ENCODE results near the gene PTPRQ. TPM values are rescaled to one million over a fixed set of nuclear protein-coding genes. Genes with fewer than 3 reads are reported as not detected.

PTPRQ gene
- total RNA-seq, 1 donor from 2014 or later: not detected

DNA sequence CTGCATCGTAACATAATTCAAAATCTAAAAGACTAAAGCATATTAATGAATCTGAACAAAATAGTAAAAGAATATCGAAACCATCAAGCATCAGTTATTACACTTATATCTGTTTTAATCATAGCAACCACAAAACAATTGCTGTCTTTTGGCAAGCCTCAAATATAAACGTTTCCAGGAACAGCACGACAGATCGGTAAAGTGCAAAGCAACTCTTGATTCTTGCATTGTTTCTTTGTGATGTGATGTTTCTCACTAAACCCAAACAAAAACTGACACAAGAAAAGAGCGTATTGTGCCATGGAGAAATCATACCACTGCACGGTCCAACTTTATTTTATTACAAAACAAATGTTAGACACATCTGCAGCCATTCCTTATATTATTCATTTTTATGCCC is 254.2 kb downstream of the PTPRQ start:
- intact Hi-C loops (cut with micrococcal nuclease): loop anchor here (10.0 kb wide), 1 partner anchor 247 kb away; no protein-coding TSS in a partner anchor

DNA sequence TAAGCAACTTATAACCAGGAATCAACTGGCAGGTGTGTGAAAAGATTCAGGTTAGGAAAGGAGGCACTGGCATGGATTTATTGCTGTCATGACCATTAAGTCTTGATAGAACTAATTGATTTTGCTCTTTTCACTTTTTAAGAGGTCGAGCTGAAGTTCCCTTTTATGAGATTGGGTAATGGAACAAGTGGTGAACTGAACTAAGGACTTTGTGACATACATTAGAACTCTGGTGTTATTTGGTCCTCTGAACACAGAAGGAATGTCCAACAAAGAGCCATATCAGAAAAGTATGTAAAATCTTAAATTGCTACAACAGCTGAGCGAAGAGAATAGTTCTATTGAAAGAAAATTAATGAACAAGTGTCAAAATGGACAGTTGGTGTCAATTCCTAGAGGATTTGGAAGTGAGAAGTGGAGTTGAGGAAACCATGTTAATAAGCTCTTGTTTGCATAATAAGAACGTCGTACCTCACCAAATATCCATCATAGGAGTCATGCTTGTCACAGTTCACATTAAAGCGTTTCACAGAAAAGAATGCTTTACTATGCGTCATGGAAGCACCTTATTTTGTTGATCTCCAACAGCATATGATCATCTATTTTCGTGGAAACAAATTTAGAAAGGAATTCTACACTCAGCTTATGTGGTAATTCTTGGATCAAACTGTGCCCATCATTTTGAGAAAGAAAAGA is 255.0 kb downstream of the PTPRQ start:
- intact Hi-C loops (cut with micrococcal nuclease): loop anchor here (10.0 kb wide), 1 partner anchor 246 kb away; no protein-coding TSS in a partner anchor

DNA sequence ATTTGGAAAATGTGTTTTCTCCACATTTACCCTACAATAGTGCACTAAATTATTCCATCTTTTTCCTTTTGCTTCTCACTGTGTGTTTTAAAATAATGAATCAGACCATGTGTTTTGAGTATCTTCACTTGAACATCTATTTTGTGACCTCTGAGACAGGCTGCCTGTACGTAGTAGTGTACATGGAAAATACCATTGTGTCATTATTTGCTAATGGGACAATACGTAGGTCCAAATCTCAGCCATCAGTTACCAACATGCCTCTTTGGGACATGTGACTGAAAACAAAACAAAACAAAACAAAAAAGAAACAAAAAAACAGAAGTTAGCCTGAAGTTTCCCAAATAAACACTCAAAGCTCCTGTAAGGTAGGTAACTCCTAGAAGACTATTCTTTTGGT is 256.3 kb downstream of the PTPRQ start:
- intact Hi-C loops (cut with micrococcal nuclease): no loop called here

DNA sequence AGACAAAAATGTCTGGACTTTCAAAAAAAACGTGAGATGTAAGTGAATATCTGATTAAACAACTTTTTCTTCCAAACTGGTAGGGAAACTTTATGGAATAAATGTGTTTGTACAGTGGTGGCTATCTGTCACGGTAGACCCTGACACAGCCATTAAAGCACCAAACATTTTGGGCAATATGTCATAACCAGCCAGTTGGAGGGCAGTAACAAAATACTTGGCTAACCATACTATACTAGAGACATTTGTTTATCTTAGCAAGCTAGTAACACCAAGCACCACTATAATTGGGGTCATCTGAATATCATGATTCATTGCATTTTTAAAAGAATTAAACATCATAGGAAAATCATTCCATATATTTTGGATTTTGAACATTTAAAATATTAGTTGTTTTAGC is 257.4 kb downstream of the PTPRQ start:
- intact Hi-C loops (cut with micrococcal nuclease): no loop called here

DNA sequence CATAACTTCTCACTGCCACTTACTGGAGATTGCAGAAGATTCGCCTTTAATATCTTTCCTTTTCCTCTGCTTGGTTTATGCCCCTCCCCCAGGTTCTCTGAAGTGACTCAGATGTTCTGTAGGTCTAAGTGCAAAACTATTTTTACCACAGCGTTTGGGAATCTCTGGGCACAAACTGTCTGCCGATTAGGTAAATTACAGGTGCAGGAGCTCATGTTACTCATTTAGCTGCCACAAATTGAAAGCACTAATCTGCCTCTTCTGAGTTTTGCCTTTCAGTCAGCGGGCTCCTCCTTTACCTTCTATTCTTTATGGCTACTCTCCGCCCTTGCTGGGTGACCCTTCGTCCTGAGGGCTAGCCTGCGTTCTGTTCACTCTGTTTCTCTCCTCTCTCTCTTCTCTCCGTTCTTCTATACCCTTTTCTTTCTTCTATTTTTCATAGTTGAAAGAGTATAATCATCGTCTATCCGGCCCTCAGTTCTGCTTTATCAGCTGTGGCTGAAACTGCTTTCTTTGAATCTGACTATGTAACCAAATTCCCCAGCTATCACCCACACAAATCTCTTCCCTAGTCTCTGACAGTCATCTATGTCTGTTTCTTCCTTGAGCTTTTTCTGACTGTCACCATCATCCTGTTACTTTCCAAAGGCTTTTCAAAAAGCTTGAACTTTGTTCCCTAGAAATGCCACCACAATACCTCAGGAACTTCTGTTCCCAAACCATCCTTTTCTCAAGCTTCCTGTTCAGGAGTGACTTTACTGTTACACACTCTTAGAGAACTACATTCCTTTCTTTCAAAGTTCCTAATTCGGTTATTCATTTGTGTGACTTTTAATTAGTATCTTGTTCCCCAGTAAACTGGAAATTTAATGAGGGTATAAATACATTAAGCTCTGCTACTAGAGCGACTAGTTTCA is 259.1 kb downstream of the PTPRQ start:
- intact Hi-C loops (cut with micrococcal nuclease): no loop called here

DNA sequence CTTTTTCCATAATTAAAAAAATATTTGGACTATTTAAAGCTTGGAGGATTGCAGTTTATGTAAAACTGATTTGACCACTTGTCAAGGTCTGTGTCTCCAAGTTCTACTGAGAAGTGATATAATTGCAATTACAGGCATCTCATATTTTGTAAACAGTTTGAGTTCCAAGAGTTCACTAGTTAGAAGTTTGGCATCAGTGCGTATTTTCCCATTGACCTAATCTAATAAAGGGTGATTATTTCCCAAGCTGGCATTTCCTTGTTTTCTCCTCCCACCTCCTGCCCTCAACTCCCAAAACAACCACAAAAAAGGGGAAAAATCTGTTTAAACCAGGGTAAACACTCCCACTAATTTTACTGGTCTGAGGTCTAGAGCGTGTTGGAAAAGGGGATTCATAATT is 260.4 kb downstream of the PTPRQ start:
- intact Hi-C loops (cut with micrococcal nuclease): no loop called here

DNA sequence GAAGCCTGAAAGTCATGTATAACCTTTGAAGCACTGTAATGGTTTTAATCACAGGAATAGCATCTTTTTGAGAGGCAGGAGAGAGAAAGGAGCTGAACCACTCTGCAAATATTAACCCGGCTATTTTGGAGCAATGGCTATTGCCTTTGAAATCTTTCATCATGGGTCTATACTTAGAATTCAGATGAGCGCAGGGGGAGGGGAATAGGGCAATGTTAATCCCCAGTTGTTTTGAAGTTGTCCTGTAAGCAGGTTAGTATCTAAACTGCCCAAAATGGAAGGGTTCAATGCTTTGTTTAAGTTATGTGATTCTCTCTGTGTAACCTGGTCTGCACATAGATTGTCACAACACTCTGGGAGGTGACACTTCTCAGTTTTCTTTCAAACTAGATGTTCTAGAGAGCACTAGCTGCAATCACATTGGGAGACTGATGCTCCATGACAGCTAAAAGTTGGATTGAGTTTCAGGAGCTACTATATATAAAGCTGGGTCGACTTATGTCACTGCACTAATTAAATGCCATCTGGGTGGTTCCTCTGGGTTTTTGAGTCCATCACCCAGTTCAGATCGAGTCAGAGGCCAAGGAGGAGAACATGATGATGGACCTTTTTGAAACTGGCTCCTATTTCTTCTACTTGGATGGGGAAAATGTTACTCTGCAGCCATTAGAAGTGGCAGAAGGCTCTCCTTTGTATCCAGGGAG is 263.2 kb downstream of the PTPRQ start, which contains the start of gene MYF6:
TSS of gene MYF6 (plus strand) at position 509 of the 704 bp plus-strand sequence. CDS start at position 595, 86 bp downstream.
- intact Hi-C loops (cut with micrococcal nuclease): no loop called here

DNA sequence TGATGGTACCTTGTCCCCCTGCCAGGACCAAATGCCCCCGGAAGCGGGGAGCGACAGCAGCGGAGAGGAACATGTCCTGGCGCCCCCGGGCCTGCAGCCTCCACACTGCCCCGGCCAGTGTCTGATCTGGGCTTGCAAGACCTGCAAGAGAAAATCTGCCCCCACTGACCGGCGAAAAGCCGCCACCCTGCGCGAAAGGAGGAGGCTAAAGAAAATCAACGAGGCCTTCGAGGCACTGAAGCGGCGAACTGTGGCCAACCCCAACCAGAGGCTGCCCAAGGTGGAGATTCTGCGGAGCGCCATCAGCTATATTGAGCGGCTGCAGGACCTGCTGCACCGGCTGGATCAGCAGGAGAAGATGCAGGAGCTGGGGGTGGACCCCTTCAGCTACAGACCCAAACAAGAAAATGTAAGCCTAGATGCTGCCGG is 263.8 kb downstream of the PTPRQ start:
- intact Hi-C loops (cut with micrococcal nuclease): no loop called here

DNA sequence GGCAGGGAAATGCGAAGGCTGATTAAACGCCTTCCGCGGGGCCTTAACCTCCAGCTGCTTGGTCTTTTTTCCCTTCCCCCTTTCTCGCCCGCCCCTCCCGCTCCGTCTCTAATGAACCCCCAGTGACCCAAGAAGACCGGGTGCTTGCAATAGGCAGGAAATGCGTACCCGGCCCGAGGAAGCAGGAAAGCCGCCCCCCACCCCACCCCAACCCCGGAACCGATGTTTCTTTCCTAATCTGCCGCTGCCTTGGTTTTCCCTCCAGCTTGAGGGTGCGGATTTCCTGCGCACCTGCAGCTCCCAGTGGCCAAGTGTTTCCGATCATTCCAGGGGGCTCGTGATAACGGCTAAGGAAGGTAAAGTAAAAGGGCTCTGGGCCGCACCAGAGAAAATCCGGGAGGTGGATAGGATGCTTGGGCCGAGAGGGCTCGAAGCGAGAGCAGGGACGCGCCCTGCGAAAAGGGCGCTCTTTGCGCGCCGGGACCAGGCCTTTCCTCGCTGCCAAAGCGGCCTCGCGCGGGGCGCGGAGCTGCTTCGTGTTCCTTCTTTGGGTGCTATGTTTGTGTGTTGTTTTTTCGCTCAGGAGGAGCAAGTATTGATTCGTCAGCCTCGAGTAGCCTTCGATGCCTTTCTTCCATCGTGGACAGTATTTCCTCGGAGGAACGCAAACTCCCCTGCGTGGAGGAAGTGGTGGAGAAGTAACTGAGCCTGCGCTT is 264.4 kb downstream of the PTPRQ start:
- intact Hi-C loops (cut with micrococcal nuclease): no loop called here

DNA sequence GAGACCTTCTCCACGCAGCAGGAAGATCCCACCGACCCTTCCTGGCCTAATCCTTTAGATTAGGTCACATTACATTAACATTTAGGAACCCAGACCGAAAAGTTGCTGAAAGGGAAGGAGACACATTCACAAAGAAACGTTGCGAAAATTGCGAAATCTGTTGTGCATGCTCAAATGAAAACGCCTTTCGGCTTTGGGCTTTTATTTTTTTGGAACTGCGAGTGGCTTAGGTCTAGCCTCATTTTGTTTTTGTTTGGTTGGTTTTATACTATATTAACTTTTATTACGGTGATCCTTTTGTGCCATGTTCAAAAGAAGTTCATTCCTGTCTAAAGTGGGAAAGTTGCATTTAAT is 264.9 kb downstream of the PTPRQ start:
- intact Hi-C loops (cut with micrococcal nuclease): no loop called here

DNA sequence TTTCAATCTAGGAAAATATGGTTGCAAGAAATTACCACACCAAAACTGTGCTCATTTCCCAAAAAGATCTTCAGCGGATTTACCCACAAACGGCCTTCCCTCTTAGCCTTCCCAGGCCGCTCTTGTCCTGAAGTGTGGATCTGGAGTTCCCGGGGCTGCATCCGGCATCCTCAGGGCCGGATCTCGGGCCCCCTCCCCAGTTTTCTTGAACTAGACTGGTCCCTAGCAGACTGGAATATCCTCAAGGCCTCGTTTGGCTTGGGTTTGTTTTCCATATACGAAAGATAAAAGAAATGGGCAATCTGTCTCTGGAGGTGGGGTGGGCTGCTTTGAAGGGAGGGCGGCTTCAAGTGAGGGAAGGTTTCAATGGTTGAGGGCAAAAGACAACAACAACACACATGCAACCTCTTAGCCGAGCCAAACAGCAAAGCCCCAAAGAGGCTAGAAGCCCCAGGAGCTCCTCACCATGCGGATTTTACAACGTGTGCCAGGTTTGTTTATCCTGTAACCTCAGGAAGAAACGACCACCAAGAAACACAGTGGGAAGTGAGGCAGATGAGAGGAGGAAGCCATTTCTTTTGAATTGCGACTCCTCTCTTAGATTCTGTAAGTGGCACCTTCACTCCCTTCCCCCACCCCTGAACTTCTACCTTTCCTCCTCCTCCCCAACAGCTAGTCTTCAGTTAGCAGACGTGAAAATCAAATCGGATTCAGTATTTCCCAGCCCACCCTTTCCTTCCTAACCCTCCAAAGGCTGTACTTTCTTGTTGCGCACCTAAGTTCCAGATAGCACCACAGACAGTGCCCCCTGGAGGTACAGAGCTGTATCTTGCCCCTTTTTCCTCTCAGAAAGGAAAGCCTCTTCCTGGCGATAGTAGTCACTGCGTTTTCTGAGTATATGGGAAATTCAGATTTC is 266.0 kb downstream of the PTPRQ start:
- intact Hi-C loops (cut with micrococcal nuclease): no loop called here

DNA sequence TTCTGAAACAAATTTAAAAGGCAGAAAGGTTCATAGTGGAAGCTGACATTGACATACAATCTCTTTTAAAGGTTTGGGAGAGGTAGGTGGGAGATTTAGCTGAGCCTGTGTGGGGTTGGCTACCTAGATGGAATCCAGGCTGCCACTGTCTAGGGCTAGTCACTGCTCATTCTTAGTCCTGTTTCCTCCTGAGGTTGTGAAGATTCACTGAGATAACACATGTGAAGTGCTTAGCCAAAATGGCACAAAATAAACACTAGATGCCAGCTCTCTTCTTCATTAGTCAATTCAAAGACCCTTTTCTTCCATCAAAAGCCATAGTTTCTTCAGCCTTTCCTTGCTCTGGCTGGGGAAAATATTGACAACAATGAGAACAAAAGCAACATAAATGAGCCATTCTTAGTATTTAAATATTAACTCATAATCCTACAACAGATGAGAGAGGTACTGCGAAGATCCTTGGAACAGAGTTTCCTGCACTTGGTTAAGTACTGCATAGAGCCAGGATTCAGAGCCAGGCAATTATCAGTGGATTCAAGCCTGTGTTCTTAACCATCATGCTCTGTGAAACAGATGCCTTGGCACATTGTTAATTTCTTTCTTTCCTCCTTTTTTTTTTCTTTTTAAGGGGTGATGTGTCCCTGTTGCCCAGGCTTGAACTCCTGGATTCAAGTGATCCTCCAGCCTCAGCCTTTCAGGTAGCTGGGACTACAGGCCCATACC is 266.9 kb downstream of the PTPRQ start:
- intact Hi-C loops (cut with micrococcal nuclease): no loop called here

DNA sequence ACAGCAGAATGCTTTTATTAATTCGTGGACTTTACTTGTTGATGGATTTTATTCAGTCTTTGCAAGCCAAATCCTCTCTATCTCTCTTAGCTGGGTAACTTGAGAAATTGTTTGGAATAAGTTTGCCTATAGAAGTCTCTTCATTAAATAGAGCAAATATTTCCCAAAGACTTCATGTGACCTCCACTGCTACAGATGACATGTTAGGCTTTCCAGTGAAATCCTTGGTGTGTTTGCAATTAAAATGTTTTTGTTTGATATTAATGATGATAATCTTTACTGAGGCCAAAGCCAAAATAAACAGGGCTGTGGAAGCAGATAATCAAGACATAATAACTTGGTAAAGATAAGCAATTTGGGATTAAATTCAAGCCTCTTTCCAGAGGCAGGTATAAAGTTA is 267.8 kb downstream of the PTPRQ start:
- intact Hi-C loops (cut with micrococcal nuclease): no loop called here

DNA sequence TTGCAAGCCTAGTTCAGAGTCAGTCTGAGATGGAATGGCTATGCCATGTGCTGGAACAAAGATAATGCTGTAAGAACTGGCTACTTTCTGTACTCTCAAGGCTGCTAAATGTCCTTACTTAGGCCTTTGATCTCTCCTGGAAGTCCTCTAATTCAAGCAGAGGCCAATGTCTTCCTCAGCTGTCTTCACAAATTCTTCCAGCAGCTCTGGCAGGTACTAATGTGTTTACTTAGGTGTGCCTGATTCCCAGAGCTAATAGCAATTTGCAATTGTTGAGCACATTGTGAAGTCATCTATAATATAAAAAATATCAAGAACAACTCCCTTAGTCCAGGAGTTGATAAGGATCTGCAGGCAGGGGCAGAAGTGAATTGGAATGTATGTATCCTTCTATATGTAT is 268.8 kb downstream of the PTPRQ start:
- intact Hi-C loops (cut with micrococcal nuclease): no loop called here

DNA sequence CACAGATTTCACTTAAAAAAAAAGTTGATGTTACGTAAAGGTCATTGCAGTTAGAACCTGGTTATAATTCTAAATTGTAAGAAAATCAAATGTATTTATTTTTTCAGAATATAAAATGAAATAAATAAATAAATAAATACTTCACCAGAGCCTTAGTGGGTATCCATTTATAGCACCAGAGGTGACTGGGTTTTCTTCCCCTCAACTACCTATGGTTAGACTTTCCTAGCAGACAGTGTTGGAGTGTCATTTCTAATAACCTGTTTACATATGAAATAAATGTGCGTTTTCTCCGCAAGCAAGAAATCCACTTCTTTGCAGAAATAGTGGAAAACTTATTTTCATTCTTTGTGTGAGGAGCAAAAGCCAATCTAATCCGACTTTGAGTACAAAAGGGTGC is 269.4 kb downstream of the PTPRQ start:
- intact Hi-C loops (cut with micrococcal nuclease): no loop called here

DNA sequence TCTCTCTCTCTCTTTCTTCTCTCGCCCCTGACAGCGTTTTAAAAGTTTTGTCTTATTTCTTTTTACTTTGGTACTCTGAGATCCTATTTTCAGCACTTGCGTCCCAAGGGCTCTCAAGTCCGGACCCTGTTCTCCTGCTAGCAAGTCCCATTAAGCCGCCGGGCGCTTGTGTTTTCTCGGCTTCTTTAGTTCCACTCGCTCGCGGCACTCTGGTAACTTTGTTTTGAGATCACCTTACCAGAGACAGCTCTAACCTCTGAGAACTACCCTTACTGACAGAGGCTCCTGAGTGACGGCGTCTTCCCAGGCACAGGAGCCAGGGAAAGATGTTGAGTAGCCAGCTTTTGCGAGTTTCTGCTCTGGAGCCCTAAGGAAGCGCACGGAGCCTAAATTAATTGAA is 270.0 kb downstream of the PTPRQ start:
- intact Hi-C loops (cut with micrococcal nuclease): no loop called here

DNA sequence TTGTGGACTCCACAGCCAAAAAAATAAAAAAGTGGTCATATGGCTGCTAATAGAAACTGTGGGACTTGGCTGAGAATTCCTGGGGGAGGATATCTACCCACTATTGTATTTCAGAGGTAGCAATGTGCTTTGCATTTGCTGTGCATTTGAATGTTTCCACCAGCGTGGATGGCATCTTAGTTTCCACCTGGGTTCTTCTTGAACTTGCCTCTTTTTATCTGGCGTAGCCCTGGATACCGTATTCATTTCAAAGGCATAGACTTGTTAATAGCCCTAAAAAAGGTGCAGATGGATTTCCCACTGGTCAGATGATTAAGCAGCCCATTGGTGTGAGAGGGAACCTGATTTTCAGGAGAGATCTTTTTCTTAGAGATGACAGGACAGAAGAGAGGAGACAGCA is 270.8 kb downstream of the PTPRQ start:
- intact Hi-C loops (cut with micrococcal nuclease): no loop called here

DNA sequence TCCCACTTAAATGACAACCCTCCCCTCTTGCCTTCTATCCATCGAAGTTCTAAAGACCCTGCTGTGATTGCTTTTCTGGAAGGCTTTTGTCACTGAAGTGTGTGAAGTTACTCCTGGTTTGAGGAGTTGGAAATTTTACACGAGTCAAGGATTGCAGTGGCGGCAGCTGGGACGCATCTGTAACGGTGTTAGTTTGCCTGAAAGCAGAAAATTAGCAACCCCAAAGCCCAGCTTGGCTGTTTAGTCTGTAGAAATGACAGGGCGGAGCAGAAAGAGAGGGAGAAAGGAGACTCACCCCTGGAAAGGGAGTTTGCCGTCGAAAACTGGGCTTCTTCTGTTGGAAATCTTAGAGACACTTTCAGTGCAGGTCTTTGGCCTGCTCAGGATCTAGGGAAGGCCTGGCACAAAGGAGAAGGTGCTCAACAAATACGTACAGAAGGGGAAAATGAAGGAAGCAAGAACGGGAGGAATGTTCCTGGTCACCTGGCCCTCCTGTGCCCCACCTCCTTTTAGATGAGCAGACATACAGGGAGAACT is 271.7 kb downstream of the PTPRQ start:
- intact Hi-C loops (cut with micrococcal nuclease): no loop called here

All from T-helper 1 cell treated with Interleukin-12 subunit alpha and Interleukin-12 subunit beta and Interleukin-4 antibody, amounts not matched to agents 30 ng/mL and 1 ng/mL, for 36 hours (primary cell).